Superior temporal gyrus (tissue), 1 donor: ENCODE measurements around the gene ZNF446.
A peak's percentile ranks its signal among the peaks of the same experiment; 100 is the strongest.
"Not testable (repeated sequence)": the region's sequence is repeated elsewhere in the genome, so short reads cannot be mapped to it uniquely, and the experiment has no call there.

Experiments
- DNase-seq: peaks from one replicate; pipeline ENCODE4 v3.0.0-alpha.2; 2016; ENCODE audit errors: extremely low spot score

The ZNF446 gene

GRCh38 chr19:58469241-58470013 lies 6.7 kb upstream of the ZNF446 start:
- DNase-seq: no peak

- not testable (repeated sequence) for DNase-seq
These were observed 5.2 kb upstream of the ZNF446 start for GRCh38 chr19:58470837-58471543.

- no peak for DNase-seq
These were observed 4.4 kb upstream of the ZNF446 start for GRCh38 chr19:58471736-58472135.

- DNase-seq: no peak
These were observed 2.4 kb upstream of the ZNF446 start for GRCh38 chr19:58473775-58474174.

- no peak for DNase-seq
These were observed 1.7 kb upstream of the ZNF446 start for GRCh38 chr19:58474291-58474996.

GRCh38 chr19:58474997-58475713 lies 997 bp upstream of the ZNF446 start:
- no peak for DNase-seq

GRCh38 chr19:58476498-58477015 lies 405 bp downstream of the ZNF446 start:
- no peak for DNase-seq

- no peak for DNase-seq
These were observed 978 bp downstream of the ZNF446 start for GRCh38 chr19:58477130-58477529.

- DNase-seq: no peak
These were observed 1.7 kb downstream of the ZNF446 start for GRCh38 chr19:58477871-58478270.

GRCh38 chr19:58479303-58479702 lies 3.2 kb downstream of the ZNF446 start:
- no peak for DNase-seq

GRCh38 chr19:58479736-58480480 lies 3.8 kb downstream of the ZNF446 start:
- DNase-seq: no peak

- DNase-seq: no peak
These were observed 4.3 kb downstream of the ZNF446 start for GRCh38 chr19:58480481-58480830.

GRCh38 chr19:58480831-58481230 lies 4.7 kb downstream of the ZNF446 start:
- no peak for DNase-seq

- DNase-seq: no peak
These were observed 6.2 kb downstream of the ZNF446 start for GRCh38 chr19:58482372-58482771.

- DNase-seq: peak; percentile 41
These were observed 7.6 kb downstream of the ZNF446 start for GRCh38 chr19:58483776-58484175.

GRCh38 chr19:58484349-58484748 lies 8.2 kb downstream of the ZNF446 start:
- DNase-seq: not testable (repeated sequence)

- no peak for DNase-seq
These were observed 15.2 kb downstream of the ZNF446 start for GRCh38 chr19:58491393-58491792.

- DNase-seq: peak; percentile 42
These were observed 16.1 kb downstream of the ZNF446 start for GRCh38 chr19:58492265-58492664.

GRCh38 chr19:58497634-58498170 lies 21.6 kb downstream of the ZNF446 start:
- no peak for DNase-seq

GRCh38 chr19:58498316-58499020 lies 22.3 kb downstream of the ZNF446 start:
- DNase-seq: no peak
